ENCODE results near the gene UNC5C. TPM values are rescaled to one million over a fixed set of nuclear protein-coding genes. Genes with fewer than 3 reads are reported as not detected.

Gene UNC5C
- total and polyA plus RNA-seq, 8 donors: 0.15 to 0.84 (median 0.34) TPM

DNA sequence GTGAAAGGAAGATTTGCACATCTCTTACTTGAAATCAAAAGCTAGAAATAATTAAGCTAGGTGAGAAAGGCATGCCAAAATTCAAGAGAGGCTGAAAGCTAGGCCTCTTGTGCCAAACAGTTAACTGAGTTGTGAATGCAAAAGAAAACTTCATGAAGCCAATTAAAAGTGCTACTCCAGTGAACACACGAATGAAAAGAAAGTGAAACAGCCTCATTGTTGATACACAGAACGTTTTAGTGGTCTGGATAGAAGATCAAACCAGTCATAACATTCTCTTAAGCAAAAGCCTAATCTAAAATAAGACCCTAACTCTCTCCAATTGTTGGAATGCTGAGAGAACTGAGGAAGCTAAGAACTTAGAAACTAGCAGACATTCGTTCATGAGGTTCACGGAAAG is 122.3 kb downstream of the UNC5C start:
- ATAC-seq (no peak), DNase-seq (no peak), FAIRE-seq (no peak)
- intact Hi-C loops (cut with DNase I): no loop called here
- 51 to 72% methylated on average over 4 of the region's 4 CpGs for WGBS, 2 donors
- Histone ChIP-seq H3K36me3 (no peaks in the 10 kb centered on the region), H3K9me3 (no peaks in the 10 kb centered on the region), H3K27me3 (no peaks in the 10 kb centered on the region), H3K4me3 (no peak overlapping the region), H3K4me1 (no peaks in the 10 kb centered on the region), H3K27ac (no peak overlapping the region)
- TF ChIP-seq, protein P1, sequence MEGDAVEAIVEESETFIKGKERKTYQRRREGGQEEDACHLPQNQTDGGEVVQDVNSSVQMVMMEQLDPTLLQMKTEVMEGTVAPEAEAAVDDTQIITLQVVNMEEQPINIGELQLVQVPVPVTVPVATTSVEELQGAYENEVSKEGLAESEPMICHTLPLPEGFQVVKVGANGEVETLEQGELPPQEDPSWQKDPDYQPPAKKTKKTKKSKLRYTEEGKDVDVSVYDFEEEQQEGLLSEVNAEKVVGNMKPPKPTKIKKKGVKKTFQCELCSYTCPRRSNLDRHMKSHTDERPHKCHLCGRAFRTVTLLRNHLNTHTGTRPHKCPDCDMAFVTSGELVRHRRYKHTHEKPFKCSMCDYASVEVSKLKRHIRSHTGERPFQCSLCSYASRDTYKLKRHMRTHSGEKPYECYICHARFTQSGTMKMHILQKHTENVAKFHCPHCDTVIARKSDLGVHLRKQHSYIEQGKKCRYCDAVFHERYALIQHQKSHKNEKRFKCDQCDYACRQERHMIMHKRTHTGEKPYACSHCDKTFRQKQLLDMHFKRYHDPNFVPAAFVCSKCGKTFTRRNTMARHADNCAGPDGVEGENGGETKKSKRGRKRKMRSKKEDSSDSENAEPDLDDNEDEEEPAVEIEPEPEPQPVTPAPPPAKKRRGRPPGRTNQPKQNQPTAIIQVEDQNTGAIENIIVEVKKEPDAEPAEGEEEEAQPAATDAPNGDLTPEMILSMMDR (IDR thresholded peaks at IDR 0.05): no peak

DNA sequence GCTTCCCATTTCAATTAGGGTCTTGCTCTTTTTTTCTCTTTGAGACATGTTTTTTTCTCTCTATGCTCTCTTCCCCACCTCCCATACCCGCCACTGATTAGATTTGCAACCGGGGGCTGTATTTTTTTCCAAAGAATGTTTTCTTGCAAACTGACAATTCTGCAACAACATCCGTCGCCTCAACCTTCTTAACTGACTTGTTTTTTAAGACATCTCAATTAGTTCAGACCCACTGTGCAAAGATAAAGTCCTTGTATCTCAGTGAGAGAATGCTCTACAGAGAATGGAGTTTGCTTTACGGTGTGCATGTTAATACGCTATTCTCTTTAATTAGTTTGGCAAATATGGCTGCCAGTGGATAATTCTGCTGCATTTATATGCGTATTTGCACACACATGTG is 126.3 kb downstream of the UNC5C start:
- ATAC-seq: no peak
- Histone ChIP-seq H3K4me3 (no peak overlapping the region), H3K36me3 (no peaks in the 10 kb centered on the region), H3K4me1 (no peaks in the 10 kb centered on the region), H3K27me3 (no peaks in the 10 kb centered on the region), H3K27ac (no peak overlapping the region), H3K9me3 (no peaks in the 10 kb centered on the region)
- intact Hi-C loops (cut with DNase I): no loop called here
- DNase-seq: no peak
- FAIRE-seq: no peak
- 77 to 84% methylated on average over 7 of the region's 7 CpGs for WGBS, 2 donors
- TF ChIP-seq, protein P1 (IDR thresholded peaks at IDR 0.05): no peak

DNA sequence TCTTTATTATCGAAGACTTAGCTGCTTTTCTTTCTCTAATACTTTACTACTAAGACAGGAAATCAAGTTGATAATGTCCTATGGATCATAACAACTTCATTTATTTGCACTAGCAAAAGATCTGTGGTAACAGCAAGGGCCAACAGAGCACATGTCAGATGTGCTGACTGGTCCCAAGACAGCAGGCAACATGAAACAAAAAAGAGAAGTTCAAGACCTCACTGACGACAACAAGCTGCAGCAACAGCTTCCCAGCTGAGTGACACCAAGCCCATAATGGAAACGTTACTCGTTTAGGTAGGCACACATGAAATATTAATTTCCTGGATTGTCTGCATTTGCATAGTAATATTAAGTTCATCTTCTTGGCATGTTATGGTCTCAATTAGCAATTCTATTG is 126.9 kb downstream of the UNC5C start:
- no peak for ATAC-seq

DNA sequence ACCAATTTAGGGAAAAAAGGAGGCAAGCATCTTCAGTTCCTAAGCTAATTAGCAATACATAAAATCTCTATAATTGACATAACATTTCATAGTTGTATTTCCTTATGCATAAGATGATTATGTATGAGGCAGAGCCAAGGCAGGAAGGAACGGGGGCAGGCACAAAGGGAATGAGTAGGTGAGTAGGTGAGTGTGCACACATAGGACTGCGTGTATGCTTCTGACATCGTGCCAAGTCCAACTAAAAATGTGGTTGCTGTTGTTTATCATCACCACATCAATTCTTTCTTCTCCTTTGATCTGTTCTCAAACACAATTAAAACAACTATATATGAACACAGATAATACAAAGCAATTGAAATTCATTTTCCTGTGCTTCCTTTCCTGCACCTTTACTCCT is 131.2 kb downstream of the UNC5C start:
- no peak overlapping the region for H3K27ac ChIP-seq
- H3K4me1 ChIP-seq: no peaks in the 10 kb centered on the region
- WGBS, 2 donors: 59 to 64% methylated on average over 3 of the region's 3 CpGs
- intact Hi-C loops (cut with DNase I): no loop called here
- H3K36me3 ChIP-seq: no peaks in the 10 kb centered on the region
- no peaks in the 10 kb centered on the region for H3K27me3 ChIP-seq
- DNase-seq (no peak), FAIRE-seq (no peak), ATAC-seq (no peak)
- H3K4me3 ChIP-seq: no peak overlapping the region
- no peaks in the 10 kb centered on the region for H3K9me3 ChIP-seq
- TF ChIP-seq, protein P1 (IDR thresholded peaks at IDR 0.05): no peak

More for the DNA sequence above, 126.9 kb downstream of the UNC5C start:
- no peak for FAIRE-seq
- Histone ChIP-seq H3K9me3 (no peaks in the 10 kb centered on the region), H3K4me1 (no peaks in the 10 kb centered on the region), H3K36me3 (no peaks in the 10 kb centered on the region), H3K27me3 (no peaks in the 10 kb centered on the region), H3K27ac (no peak overlapping the region), H3K4me3 (no peak overlapping the region)
- TF ChIP-seq, protein P1 (IDR thresholded peaks at IDR 0.05): no peak
- intact Hi-C loops (cut with DNase I): no loop called here
- WGBS, 2 donors: 56 to 67% methylated on average over 4 of the region's 4 CpGs
- DNase-seq: no peak

DNA sequence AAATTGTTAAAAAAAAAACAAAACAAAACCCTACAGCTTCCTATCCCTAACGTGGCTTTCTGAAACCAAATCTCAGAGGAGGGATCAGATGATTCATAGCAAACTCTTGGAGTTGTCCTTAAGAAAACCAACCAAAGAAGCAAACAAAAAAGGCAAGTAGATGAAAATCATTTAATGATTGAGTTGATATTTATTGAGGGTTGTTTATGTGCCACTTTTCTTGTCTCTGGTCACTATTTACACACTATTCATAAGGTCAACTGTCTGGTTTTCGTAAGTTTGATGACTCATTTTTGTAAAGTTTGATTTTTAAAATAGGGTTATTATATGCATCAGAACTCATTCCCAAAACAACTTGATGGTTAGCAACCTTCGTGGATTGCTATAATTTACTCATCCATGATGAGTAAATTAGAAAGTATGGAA is 133.4 kb downstream of the UNC5C start:
- Histone ChIP-seq H3K36me3 (no peaks in the 10 kb centered on the region), H3K4me1 (no peaks in the 10 kb centered on the region), H3K4me3 (no peak overlapping the region), H3K27me3 (no peaks in the 10 kb centered on the region), H3K9me3 (no peaks in the 10 kb centered on the region), H3K27ac (no peak overlapping the region)
- TF ChIP-seq, protein P1 (IDR thresholded peaks at IDR 0.05): no peak
- WGBS, 2 donors: 42 to 55% methylated on average over 3 of the region's 3 CpGs
- intact Hi-C loops (cut with DNase I): no loop called here
- ATAC-seq (no peak), DNase-seq (no peak), FAIRE-seq (no peak)

All from pancreas (tissue), 10 donors.